Naive thymus-derived CD4-positive, alpha-beta T cell (primary cell): ENCODE data around the gene TMEM202. TPM values are rescaled to one million over a fixed set of nuclear protein-coding genes. Genes with fewer than 3 reads are reported as not detected.

Source experiments
- ATAC-seq: fragments of 150-1000 bp; cut with Tn5 transposase; 2 replicates; pipeline ENCODE4 v1.10.0; 2021; ENCODE audit warnings: mild to moderate bottlenecking, moderate library complexity
- CTCF ChIA-PET: fragments of 350-600 bp; sonication (Branson Sonifier 250); formaldehyde crosslinking; loops from one replicate; lab custom pipeline; 2021; ENCODE audit warnings: antibody characterized with exemption; lab: Charles Lee
- POLR2A ChIA-PET: fragments of 350-600 bp; sonication (Branson Sonifier 250); formaldehyde crosslinking; loops from one replicate; lab custom pipeline; 2021; ENCODE audit warnings: antibody characterized with exemption, inconsistent platforms; lab: Charles Lee
- DNase-seq, 9 donors: peaks; one replicate each; pipeline versions ENCODE4 v3.0.0 to v3.0.0-alpha.2; 2020 to 2022; ENCODE audit warnings: mixed read lengths in 1 of 9
- H3K27ac ChIP-seq: one replicate; pipeline ENCODE4 v1.7.0; 2013; ENCODE audit warnings: mild to moderate bottlenecking, low read depth, low read length, moderate library complexity
- H3K27me3 ChIP-seq, 2 donors: one replicate each; pipeline ENCODE4 v1.7.0; 2013; ENCODE audit warnings: low read length in 2 of 2, mild to moderate bottlenecking in 2 of 2, moderate library complexity in 2 of 2; ENCODE audit not compliant: control insufficient read depth in 2 of 2, insufficient read depth in 2 of 2
- H3K36me3 ChIP-seq, 3 experiments: 1 replicate in 2 of 3; 2 replicates in 1 of 3; pipeline ENCODE4 v1.7.0; 2013; ENCODE audit warnings: low read length in 3 of 3, mild to moderate bottlenecking in 3 of 3, moderate library complexity in 1 of 3; ENCODE audit not compliant: insufficient read depth in 3 of 3, control insufficient read depth in 2 of 3
- H3K4me1 ChIP-seq, 2 donors: one replicate each; pipeline ENCODE4 v1.7.0; 2013; ENCODE audit warnings: low read length in 2 of 2, mild to moderate bottlenecking in 2 of 2, moderate library complexity in 1 of 2; ENCODE audit not compliant: control insufficient read depth in 2 of 2, insufficient read depth in 2 of 2
- H3K4me3 ChIP-seq: 2 replicates; pipeline ENCODE4 v1.7.0; 2013; ENCODE audit warnings: mild to moderate bottlenecking, low read length
- H3K9me3 ChIP-seq, 3 experiments: 1 replicate in 2 of 3; 2 replicates in 1 of 3; pipeline ENCODE4 v1.7.0; 2013; ENCODE audit warnings: low read length in 3 of 3; ENCODE audit not compliant: control insufficient read depth in 2 of 3
- H3K27ac Mint-ChIP-seq, 9 donors: one replicate each; pipeline ENCODE4 v1.8.0; 2020 to 2022; ENCODE audit warnings: mixed read lengths in 9 of 9, mild to moderate bottlenecking in 8 of 9, moderate library complexity in 5 of 9, inconsistent platforms in 2 of 9
- H3K27me3 Mint-ChIP-seq, 5 donors: one replicate each; pipeline ENCODE4 v1.8.0; 2021 to 2022; ENCODE audit warnings: mixed read lengths in 5 of 5, mild to moderate bottlenecking in 1 of 5
- H3K36me3 Mint-ChIP-seq, 5 donors: one replicate each; pipeline ENCODE4 v1.8.0; 2020 to 2022; ENCODE audit warnings: mixed read lengths in 5 of 5, mild to moderate bottlenecking in 3 of 5, inconsistent platforms in 1 of 5
- H3K4me1 Mint-ChIP-seq, 7 donors: one replicate each; pipeline ENCODE4 v1.8.0; 2020 to 2022; ENCODE audit warnings: mixed read lengths in 7 of 7, mild to moderate bottlenecking in 3 of 7, inconsistent platforms in 1 of 7
- H3K4me3 Mint-ChIP-seq, 10 donors: one replicate each; pipeline ENCODE4 v1.8.0; 2020 to 2022; ENCODE audit warnings: mild to moderate bottlenecking in 10 of 10, mixed read lengths in 10 of 10, moderate library complexity in 6 of 10, inconsistent platforms in 2 of 10
- H3K9me3 Mint-ChIP-seq, 11 donors: one replicate each; pipeline ENCODE4 v1.8.0; 2020 to 2022; ENCODE audit warnings: mixed read lengths in 11 of 11, mild to moderate bottlenecking in 4 of 11, inconsistent platforms in 1 of 11, moderate library complexity in 1 of 11
- intact Hi-C, 2 donors: fragments of 100-400 bp; cut with micrococcal nuclease; formaldehyde crosslinking; loops; one replicate each; pipeline ENCODE4 v1.15.1; 2023
- polyA plus RNA-seq, 2 donors: library from polyadenylated mRNA; unstranded; fragments of 300-500 nt; fragmentation: Illumina TruSeq; gene quantifications; one replicate each; pipeline ENCODE4 v1.2.3, GENCODE V29; 2021
- total RNA-seq, 6 experiments: library from RNA in 5 of 6; stranded (reverse) in 5 of 6; gene quantifications; 1 replicate in 5 of 6; 2 replicates in 1 of 6; pipeline ENCODE4 v1.2.3 and lab custom pipeline; 2021 to 2026

Gene TMEM202
- total and polyA plus RNA-seq, 7 experiments from 2014 or later: not detected

- Histone ChIP-seq H3K9me3 (no peaks in the 10 kb centered on the region), H3K4me1 (no peaks in the 10 kb centered on the region), H3K4me3 (no peak overlapping the region), H3K36me3 (no peaks in the 10 kb centered on the region), H3K27ac (no peak overlapping the region), H3K27me3 (no peaks in the 10 kb centered on the region)
- Mint-ChIP-seq H3K9me3 (no peaks in the 10 kb centered on the region), H3K4me3 (no peak overlapping the region), H3K4me1 (no peaks in the 10 kb centered on the region), H3K27me3 (peaks cover 0 to 15% (median 0%) of the 10 kb centered on the region in 5 donors), H3K36me3 (no peaks in the 10 kb centered on the region), H3K27ac (no peak overlapping the region)
- POLR2A ChIA-PET: no interaction called here
- CTCF ChIA-PET: no interaction called here
- intact Hi-C loops: no loop called here
- ATAC-seq (no peak), DNase-seq (no peak)
Observed at GRCh38 chr15:72450805-72451204, 52.7 kb downstream of the TMEM202 start.

- Mint-ChIP-seq H3K4me1 (no peaks in the 10 kb centered on the region), H3K27me3 (peaks cover 0 to 13% (median 0%) of the 10 kb centered on the region in 5 donors), H3K27ac (no peak overlapping the region), H3K4me3 (no peak overlapping the region), H3K9me3 (no peaks in the 10 kb centered on the region), H3K36me3 (no peaks in the 10 kb centered on the region)
- H3K4me1 ChIP-seq: no peaks in the 10 kb centered on the region
- H3K36me3 ChIP-seq: no peaks in the 10 kb centered on the region
- CTCF ChIA-PET: no interaction called here
- no peak for DNase-seq
- intact Hi-C loops: no loop called here
- no peak overlapping the region for H3K4me3 ChIP-seq
- H3K9me3 ChIP-seq: no peaks in the 10 kb centered on the region
- ATAC-seq: no peak
- H3K27me3 ChIP-seq: no peaks in the 10 kb centered on the region
- H3K27ac ChIP-seq: no peak overlapping the region
- POLR2A ChIA-PET: no interaction called here
Observed at GRCh38 chr15:72451224-72451623, 53.1 kb downstream of the TMEM202 start.

GRCh38 chr15:72456684-72457083 is 58.6 kb downstream of the TMEM202 start:
- no peaks in the 10 kb centered on the region for H3K4me1 ChIP-seq
- H3K9me3 Mint-ChIP-seq: peaks cover 0 to 1% (median 0%) of the 10 kb centered on the region in 11 donors
- no peak overlapping the region for H3K27ac Mint-ChIP-seq
- POLR2A ChIA-PET: no interaction called here
- H3K4me3 Mint-ChIP-seq: no peak overlapping the region
- ATAC-seq (no peak), DNase-seq (no peak)
- H3K27me3 Mint-ChIP-seq: peaks cover 0 to 13% (median 0%) of the 10 kb centered on the region in 5 donors
- H3K9me3 ChIP-seq: no peaks in the 10 kb centered on the region
- no peaks in the 10 kb centered on the region for H3K36me3 ChIP-seq
- no peaks in the 10 kb centered on the region for H3K36me3 Mint-ChIP-seq
- H3K27ac ChIP-seq: no peak overlapping the region
- H3K4me1 Mint-ChIP-seq: peaks cover 0 to 10% (median 2%) of the 10 kb centered on the region in 7 donors
- H3K4me3 ChIP-seq: no peak overlapping the region
- intact Hi-C loops: no loop called here
- H3K27me3 ChIP-seq: no peaks in the 10 kb centered on the region
- CTCF ChIA-PET: no interaction called here

Other genes with a start within 250 kb of the TMEM202 start
- gene GRAMD2A, start 200.5 kb upstream of the TMEM202 start, total RNA-seq: not detected
- not detected for gene GRAMD2A, start 200.5 kb upstream of the TMEM202 start, polyA plus RNA-seq
- gene PKM, start 167.1 kb upstream of the TMEM202 start, total RNA-seq: 1,000 to 10,000 TPM in 1 of 5 experiments, 100 to 1,000 TPM in 4; 237 to 1,627 (median 329) TPM
- gene PKM, start 167.1 kb upstream of the TMEM202 start, polyA plus RNA-seq: 100 to 1,000 TPM; 422 to 485 TPM
- gene PARP6, start 125.8 kb upstream of the TMEM202 start, total RNA-seq: 100 to 1,000 TPM in 4 of 5 experiments, 10 to 100 TPM in 1; 75.8 to 129 (median 127) TPM
- gene PARP6, start 125.8 kb upstream of the TMEM202 start, polyA plus RNA-seq: 10 to 100 TPM; 19.7 to 41.6 TPM
- 1 to 10 TPM; 1.2 to 5.7 (median 3.8) TPM for gene CELF6, start 78.1 kb upstream of the TMEM202 start, total RNA-seq
- gene CELF6, start 78.1 kb upstream of the TMEM202 start, polyA plus RNA-seq: under 1 TPM; 0.10 to 0.59 TPM
- 100 to 1,000 TPM in 2 of 5 experiments, 10 to 100 TPM in 3; 83.1 to 101 (median 94.8) TPM for gene HEXA, start 22.3 kb upstream of the TMEM202 start, total RNA-seq
- 10 to 100 TPM; 60.3 to 81.0 TPM for gene HEXA, start 22.3 kb upstream of the TMEM202 start, polyA plus RNA-seq
- gene ARIH1, start 76.0 kb downstream of the TMEM202 start, total RNA-seq: 100 to 1,000 TPM; 128 to 191 (median 181) TPM
- 10 to 100 TPM; 20.1 to 23.3 TPM for gene ARIH1, start 76.0 kb downstream of the TMEM202 start, polyA plus RNA-seq